SIG-M5 treated with dmso at 0.1 percent for 504 hours (cell line): ENCODE measurements around the gene IL9R.
"Not testable (repeated sequence)": the region's sequence is repeated elsewhere in the genome, so short reads cannot be mapped to it uniquely, and the experiment has no call there.

Experiments used
- DNase-seq: peaks from one replicate; lab custom pipeline; 2025; ENCODE audit not compliant: unreplicated experiment; lab: John Stamatoyannopoulos, UW

Gene IL9R

DNA sequence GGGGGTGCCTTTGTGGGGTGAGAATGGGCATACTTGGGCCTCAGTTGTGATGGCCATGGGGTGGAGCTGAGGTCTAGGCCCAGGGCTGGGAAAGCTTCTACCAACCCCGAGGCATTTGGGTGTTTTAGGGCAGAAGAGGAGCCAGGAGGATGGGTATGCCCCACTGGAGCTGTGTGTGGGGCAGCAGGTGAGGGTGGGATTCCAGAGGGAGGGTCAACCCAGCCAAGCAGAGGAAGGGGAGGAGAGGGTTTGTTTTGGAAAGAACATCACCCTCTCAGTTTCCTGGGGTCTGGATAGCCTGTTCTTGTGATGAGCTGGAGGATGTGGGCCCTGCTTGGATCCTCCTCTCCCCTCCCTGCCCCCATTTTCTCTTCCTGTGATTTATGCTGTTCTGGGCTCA is 620 bp downstream of the IL9R start:
- DNase-seq = no peak

- DNase-seq = no peak
These were observed 1.4 kb downstream of the IL9R start for GRCh38 chrX:155998761-155999510.

DNA sequence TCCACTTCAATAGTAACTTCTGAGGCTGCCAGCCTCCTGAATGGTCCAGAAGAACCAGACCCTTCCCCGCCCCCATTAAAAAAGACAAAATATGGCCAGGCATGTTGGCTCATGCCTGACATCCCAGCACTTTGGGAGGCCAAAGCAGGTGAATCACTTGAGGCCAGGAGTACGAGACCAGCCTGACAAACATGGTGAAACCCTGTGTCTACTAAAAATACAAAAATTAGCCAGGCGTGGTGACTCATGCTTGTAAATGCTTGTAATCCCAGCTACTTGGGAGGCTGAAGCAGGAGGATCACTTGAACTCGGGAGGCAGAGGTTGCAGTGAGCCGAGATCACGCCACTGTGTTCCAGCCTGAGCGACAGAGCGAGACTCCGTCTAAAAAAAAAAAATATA is 2.3 kb downstream of the IL9R start:
- not testable (repeated sequence) for DNase-seq

DNA sequence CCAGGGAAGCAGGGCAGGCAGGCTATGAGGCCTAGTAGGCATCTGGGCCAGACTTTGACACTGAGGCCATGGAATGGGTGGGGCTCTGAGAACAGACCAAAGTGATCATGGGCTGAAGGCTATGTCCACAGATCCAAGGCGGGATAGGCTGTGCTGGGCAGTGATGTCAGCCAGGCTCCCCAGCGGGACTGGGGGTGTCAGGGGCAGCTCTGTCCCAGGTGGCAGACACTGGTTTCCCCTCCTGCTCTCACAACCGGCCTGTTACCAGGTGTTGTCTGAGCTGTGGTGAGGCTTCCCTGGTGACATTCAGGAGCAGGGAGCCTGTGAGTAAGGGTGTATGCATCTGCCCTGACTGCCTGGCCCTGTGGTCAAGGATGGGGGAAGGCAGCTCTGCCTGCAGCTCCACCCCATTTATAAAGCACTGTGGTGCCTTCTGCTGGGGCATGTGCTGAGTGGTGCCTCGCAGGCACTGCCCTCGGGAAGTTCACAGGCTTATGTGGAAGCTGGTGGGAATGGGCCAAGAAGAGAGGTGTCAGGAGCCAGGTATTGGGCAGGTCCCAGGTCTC is 2.9 kb downstream of the IL9R start:
- DNase-seq = no peak

- DNase-seq = no peak
These were observed 3.6 kb downstream of the IL9R start for GRCh38 chrX:156001001-156001666.

DNA sequence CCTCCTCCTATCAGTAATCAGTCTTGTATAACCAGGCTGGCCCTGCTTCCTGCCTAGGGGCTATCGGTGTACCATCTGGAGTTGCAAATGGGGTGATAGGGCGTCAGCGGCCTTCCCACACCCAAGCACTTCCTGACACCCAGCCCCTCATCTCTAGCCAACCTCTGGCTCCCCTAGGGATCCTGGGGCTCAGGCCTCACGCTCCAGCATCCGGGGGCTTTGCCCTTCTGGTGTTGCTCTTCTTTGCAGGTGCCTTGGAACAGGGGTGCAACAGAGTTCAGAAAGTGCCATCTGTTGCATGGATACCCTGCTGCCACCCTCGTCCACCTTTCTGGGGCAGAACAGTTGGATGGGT is 4.1 kb downstream of the IL9R start:
- no peak for DNase-seq

GRCh38 chrX:156002507-156002906 is 5.0 kb downstream of the IL9R start:
- DNase-seq = no peak

DNA sequence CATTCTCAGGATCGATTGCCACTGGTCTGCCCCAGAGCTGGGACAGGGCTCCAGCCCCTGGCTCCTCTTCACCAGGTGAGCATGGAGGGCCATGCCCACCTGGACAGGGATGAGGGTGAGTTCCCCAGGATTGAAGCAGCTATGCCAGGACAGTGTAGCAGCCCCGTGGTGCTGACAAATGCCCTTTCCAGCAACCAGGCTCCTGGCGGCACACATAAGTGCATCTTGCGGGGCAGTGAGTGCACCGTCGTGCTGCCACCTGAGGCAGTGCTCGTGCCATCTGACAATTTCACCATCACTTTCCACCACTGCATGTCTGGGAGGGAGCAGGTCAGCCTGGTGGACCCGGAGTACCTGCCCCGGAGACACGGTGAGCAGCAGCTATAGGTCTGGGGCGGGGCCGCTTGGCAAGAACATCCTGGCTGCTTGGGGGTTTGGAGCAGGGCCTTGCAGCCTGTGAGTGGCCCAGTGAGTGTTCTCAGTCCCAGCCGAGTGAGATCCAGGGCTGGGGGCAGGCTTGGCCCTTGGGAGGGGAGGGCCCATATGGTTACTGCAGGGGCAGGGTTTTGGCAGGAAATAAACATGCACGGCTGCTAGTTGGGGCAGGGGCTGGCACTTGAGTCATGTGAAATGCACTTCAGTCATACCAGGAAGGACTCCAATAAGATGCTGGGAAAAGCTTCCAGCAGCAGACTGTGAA is 6.1 kb downstream of the IL9R start:
- no peak for DNase-seq

- DNase-seq = no peak
These were observed 6.8 kb downstream of the IL9R start for GRCh38 chrX:156004256-156004655.

DNA sequence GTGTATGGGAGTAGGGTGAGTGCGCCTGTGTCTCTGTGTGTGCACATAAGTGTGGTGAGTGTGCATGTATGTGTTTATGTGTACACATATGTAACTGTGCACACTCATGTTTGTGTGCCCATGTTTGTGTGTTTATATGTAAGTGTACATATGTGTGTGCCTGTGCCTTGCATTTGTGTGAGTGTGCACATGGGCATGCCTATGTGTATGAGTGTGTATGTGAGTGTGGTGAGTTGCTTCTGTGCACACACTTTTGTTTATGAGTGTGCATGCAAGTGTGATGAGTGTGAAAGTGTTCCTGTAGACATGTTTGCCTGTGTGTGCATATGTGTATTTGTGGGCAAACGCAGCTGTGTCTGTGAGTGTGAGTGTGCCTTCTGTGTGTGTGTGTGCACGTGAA is 7.2 kb downstream of the IL9R start:
- no peak for DNase-seq

DNA sequence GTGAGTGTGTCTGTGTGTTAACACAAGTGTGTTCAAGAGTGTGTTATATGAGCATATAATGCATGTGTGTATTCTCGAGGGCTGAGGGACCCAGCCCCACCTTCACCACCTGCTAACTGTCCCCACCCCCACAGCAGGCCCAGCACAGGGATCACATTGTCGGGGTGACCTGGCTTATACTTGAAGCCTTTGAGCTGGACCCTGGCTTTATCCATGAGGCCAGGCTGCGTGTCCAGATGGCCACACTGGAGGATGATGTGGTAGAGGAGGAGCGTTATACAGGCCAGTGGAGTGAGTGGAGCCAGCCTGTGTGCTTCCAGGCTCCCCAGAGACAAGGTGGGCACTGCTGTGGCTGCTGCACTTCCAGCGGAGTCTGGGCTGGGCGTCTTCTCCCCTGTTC is 7.6 kb downstream of the IL9R start:
- no peak for DNase-seq

- DNase-seq = not testable (repeated sequence)
These were observed 9.0 kb downstream of the IL9R start for GRCh38 chrX:156006468-156006867.

DNA sequence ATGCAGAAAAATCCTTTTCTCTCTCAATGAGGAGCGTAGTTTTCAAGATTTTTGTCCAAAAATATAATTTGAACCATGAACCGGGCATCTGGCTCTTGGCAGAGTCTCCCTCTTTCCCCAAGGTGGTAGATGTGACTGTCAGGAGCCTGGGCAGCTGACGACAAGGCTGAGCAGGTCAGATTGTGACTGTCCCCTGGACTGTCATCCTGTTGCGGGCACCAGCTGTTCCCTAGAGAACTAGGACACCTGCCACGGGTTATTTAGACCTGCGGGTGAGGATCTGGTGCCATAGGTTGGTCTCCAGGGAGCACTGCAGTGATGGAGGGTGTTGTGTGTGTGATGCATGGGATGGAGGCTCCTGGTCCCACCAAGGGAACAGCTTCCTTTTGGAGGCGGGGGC is 10.9 kb downstream of the IL9R start:
- not testable (repeated sequence) for DNase-seq

DNA sequence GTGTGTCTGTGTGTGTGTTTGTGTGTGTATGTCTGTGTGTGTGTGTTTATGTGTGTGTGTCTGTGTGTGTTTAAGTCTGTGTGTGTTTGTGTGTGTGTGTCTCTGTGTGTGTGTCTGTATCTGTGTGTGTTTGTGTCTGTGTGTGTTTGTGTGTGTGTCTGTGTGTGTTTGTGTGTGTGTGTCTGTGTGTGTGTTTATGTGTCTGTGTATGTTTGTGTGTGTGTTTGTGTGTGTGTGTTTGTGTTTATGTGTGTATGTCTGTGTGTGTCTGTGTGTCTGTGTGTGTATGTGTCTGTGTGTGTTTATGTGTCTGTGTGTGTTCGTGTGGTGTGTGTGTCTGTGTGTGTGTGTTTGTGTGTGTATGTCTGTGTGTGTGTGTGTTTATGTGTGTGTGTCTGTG is 11.4 kb downstream of the IL9R start:
- DNase-seq = no peak

DNA sequence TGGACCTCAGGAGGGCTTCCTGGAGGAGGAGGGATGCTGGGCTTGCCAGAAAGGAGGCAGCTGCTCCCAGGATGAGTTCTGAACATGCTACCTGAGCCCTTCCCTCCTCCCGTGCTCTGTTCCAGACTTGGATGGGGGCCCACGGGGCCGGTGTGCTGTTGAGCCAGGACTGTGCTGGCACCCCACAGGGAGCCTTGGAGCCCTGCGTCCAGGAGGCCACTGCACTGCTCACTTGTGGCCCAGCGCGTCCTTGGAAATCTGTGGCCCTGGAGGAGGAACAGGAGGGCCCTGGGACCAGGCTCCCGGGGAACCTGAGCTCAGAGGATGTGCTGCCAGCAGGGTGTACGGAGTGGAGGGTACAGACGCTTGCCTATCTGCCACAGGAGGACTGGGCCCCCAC is 12.2 kb downstream of the IL9R start:
- DNase-seq = not testable (repeated sequence)

DNA sequence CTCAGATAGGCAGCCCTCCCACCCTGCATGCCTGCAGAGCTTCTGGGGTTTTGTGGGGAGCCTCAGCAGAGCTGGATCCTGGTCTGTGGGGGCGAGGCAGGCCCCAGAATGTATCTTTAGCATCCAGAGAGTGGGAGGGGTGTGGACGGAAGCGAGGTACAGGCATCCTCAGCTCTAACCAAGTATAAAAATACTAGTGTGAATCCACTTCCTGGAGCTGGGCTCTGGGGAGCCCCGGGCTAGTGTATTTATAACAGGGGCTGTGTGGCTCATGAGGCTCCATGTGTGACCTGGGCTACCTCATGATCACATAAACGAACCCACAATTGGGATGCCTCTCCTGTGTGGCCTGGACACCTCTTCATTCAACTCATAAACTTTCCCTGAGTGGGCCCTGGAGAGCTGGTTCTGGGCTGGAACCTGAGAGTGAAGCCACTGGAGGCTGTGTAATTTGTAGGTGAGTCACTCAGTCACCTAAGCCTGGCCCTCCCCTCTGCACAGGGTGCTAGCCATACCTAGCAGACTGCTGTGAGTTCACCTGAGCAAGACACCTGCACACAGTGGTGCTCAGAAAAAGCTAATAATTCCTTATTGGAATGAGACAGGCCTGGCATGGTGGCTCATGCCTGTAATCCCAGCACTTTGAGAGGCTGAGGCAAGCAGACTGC is 15.9 kb downstream of the IL9R start:
- not testable (repeated sequence) for DNase-seq

DNA sequence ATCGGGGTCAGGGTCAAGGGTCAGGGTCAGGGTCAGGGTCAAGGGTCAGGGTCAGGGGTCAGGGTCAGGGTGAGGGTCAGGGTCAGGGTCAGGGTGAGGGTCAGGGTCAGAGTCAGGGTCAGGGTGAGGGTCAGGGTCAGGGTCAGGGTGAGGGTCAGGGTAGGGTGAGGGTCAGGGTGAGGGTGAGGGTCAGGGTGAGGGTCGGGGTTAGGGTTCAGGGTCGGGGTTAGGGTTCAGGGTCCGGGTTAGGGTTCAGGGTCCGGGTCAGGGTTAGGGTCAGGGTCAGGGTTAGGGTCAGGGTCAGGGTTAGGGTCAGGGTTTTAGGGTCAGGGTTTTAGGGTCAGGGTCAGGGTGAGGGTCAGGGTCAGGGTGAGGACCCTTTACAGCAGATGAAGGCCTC is 22.4 kb downstream of the IL9R start:
- DNase-seq = not testable (repeated sequence)

GRCh38 chrX:156023002-156023401 is 25.5 kb downstream of the IL9R start:
- not testable (repeated sequence) for DNase-seq

DNA sequence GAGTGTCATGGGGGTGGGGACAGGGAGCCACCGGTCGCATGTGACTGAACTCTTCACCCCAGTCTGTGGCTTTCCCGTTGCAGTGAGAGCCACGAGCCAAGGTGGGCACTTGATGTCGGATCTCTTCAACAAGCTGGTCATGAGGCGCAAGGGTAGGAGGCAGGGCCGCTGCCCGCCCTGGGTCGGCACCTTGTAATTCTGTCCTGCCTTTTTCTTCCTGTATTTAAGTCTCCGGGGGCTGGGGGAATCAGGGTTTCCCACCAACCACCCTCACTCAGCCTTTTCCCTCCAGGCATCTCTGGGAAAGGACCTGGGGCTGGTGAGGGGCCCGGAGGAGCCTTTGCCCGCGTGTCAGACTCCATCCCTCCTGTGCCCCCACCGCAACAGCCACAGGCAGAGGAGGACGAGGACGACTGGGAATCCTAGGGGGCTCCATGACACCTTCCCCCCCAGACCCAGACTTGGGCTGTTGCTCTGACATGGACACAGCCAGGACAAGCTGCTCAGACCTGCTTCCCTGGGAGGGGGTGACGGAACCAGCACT is 27.5 kb downstream of the IL9R start:
- DNase-seq = not testable (repeated sequence)

DNA sequence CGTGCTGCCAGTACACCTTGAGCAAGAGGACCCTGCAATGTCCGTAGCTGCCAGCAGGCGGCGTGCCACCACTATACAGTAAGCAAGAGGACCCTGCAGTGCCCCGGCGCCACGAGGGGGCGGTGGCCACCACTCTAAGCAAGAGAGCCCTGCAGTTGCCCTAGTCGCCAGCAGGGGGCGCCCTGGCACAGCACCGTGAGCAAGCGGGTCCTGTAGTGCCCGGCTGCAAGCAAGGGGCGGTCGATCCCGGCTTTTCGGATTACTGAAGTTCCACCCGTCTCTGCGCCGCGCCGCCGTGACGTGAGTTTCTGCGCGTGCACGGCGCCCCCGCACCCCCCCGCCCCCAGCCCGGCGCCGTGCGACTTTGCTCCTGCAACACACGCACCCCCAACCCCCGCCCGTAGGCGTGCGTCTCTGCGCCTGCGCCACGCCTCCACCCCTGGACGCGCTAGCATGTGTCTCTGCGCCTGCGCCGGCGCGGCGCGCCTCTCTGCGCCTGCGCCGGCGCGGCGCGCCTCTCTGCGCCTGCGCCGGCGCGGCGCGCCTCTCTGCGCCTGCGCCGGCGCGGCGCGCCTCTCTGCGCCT is 31.2 kb downstream of the IL9R start:
- not testable (repeated sequence) for DNase-seq

- DNase-seq = not testable (repeated sequence)
These were observed 31.8 kb downstream of the IL9R start for GRCh38 chrX:156029296-156029695.
